H1 (cell line): ENCODE data around the gene ASAP3. TPM values are rescaled to one million over a fixed set of nuclear protein-coding genes. Genes with fewer than 3 reads are reported as not detected.

Source experiments
- CTCF ChIA-PET: fragments of 300-600 bp; sonication (Branson Sonifier 250); formaldehyde crosslinking; loops from one replicate; lab custom pipeline; 2021; ENCODE audit not compliant: partially characterized antibody; lab: Charles Lee
- POLR2A ChIA-PET: fragments of 300-600 bp; sonication (Branson Sonifier 250); formaldehyde crosslinking; loops from one replicate; lab custom pipeline; 2021; ENCODE audit warnings: inconsistent platforms; ENCODE audit not compliant: partially characterized antibody; lab: Charles Lee
- DNase-seq, 2 experiments: peaks; one replicate each; pipeline versions ENCODE4 v3.0.0 to v3.0.0-alpha.2; 2010 to 2022; ENCODE audit warnings: low spot score in 2 of 2, low read depth in 1 of 2, mixed read lengths in 1 of 2
- FAIRE-seq: peaks from 2 replicates; lab custom pipeline; 2011; peaks lifted over from hg19 to GRCh38; lab: Jason Lieb, UNC
- H2AFZ ChIP-seq: 2 replicates; pipeline ENCODE4 v1.8.1; 2012; ENCODE audit warnings: low read length, inconsistent platforms
- H2AK5ac ChIP-seq: 2 replicates; pipeline ENCODE4 v1.6.1; 2013; ENCODE audit warnings: low read depth, low read length
- H2BK120ac ChIP-seq: replicated peaks from 2 replicates; pipeline ENCODE3; 2013; ENCODE audit warnings: low read depth, low read length, inconsistent platforms
- H2BK12ac ChIP-seq: 2 replicates; pipeline ENCODE4 v1.6.1; 2013; ENCODE audit warnings: low read depth, low read length
- H2BK15ac ChIP-seq: 2 replicates; pipeline ENCODE4 v1.6.1; 2013; ENCODE audit warnings: low read length
- H2BK20ac ChIP-seq: 2 replicates; pipeline ENCODE4 v1.6.1; 2013; ENCODE audit warnings: low read length
- H2BK5ac ChIP-seq: 2 replicates; pipeline ENCODE4 v1.6.1; 2013; ENCODE audit warnings: low read depth, low read length
- H3K14ac ChIP-seq: 2 replicates; pipeline ENCODE4 v1.6.1; 2013; ENCODE audit warnings: inconsistent platforms; ENCODE audit not compliant: insufficient read length
- H3K18ac ChIP-seq: 2 replicates; pipeline ENCODE4 v1.6.1; 2013; ENCODE audit warnings: low read length; ENCODE audit errors: extremely low read depth
- H3K23ac ChIP-seq: 2 replicates; pipeline ENCODE4 v1.6.1; 2013; ENCODE audit warnings: inconsistent platforms; ENCODE audit not compliant: insufficient read length
- H3K23me2 ChIP-seq: 2 replicates; pipeline ENCODE4 v1.6.1; 2013; ENCODE audit warnings: low read depth, low read length
- H3K27ac ChIP-seq: 2 replicates; pipeline ENCODE4 v1.6.1; 2011; ENCODE audit warnings: low read depth, low read length, inconsistent platforms
- H3K27me3 ChIP-seq, 4 experiments: replicated peaks in 1 of 4; 1 replicate in 1 of 4; 2 replicates in 3 of 4; pipeline versions ENCODE4 v1.6.1 to v1.8.1; 2011 to 2013; ENCODE audit warnings: low read length in 3 of 4, mild to moderate bottlenecking in 3 of 4, inconsistent platforms in 2 of 4, mixed read lengths in 2 of 4, moderate library complexity in 1 of 4; ENCODE audit not compliant: control insufficient read depth in 3 of 4, insufficient read depth in 3 of 4; ENCODE audit errors: extremely low read depth in 1 of 4
- H3K36me3 ChIP-seq, 4 experiments: 2 replicates each; pipeline versions ENCODE4 v1.6.1 to v1.8.1; 2011 to 2013; ENCODE audit warnings: mild to moderate bottlenecking in 4 of 4, low read length in 3 of 4, moderate library complexity in 2 of 4, control low read depth in 1 of 4, inconsistent platforms in 1 of 4; ENCODE audit not compliant: insufficient read depth in 4 of 4, control insufficient read depth in 2 of 4
- H3K4ac ChIP-seq: replicated peaks from 2 replicates; pipeline ENCODE3; 2013; ENCODE audit warnings: low read length, low read depth, mixed read lengths, inconsistent platforms; ENCODE audit not compliant: insufficient read length
- H3K4me1 ChIP-seq, 4 experiments: replicated peaks in 1 of 4; 1 replicate in 1 of 4; 2 replicates in 3 of 4; pipeline versions ENCODE4 v1.6.1 to v1.8.1; 2011 to 2013; ENCODE audit warnings: low read length in 3 of 4, inconsistent platforms in 2 of 4, mixed read lengths in 1 of 4; ENCODE audit not compliant: insufficient read depth in 4 of 4, control insufficient read depth in 3 of 4
- H3K4me2 ChIP-seq, 2 experiments: 2 replicates each; pipeline versions ENCODE4 v1.6.1 to v1.8.1; 2011 to 2013; ENCODE audit warnings: low read depth in 2 of 2, low read length in 2 of 2, control low read depth in 1 of 2, inconsistent platforms in 1 of 2, mild to moderate bottlenecking in 1 of 2; ENCODE audit not compliant: insufficient read depth in 1 of 2
- H3K4me3 ChIP-seq, 4 experiments: fragments of 200-600, 300-600 bp in 1 of 4; sonication (generic), shearing (Covaris generic), sonication (Bioruptor Twin) in 1 of 4; 2 replicates each; pipeline versions ENCODE4 v1.5.1 to v1.8.1; 2011 to 2016; ENCODE audit warnings: low read length in 4 of 4, low read depth in 3 of 4, control low read depth in 2 of 4, inconsistent platforms in 2 of 4, mild to moderate bottlenecking in 2 of 4, mixed read lengths in 1 of 4, moderate library complexity in 1 of 4; ENCODE audit not compliant: insufficient read depth in 2 of 4; ENCODE audit errors: extremely low read depth in 1 of 4
- H3K56ac ChIP-seq: replicated peaks from 2 replicates; pipeline ENCODE3; 2013; ENCODE audit warnings: low read depth, mild to moderate bottlenecking, mixed read lengths, low read length, inconsistent platforms; ENCODE audit not compliant: insufficient read length
- H3K79me1 ChIP-seq: 2 replicates; pipeline ENCODE4 v1.6.1; 2013; ENCODE audit warnings: low read depth, low read length, control low read depth
- H3K79me2 ChIP-seq, 2 experiments: 2 replicates each; pipeline versions ENCODE4 v1.6.1 to v1.8.1; 2012 to 2013; ENCODE audit warnings: low read length in 2 of 2, mild to moderate bottlenecking in 2 of 2, inconsistent platforms in 1 of 2; ENCODE audit not compliant: insufficient read depth in 2 of 2, control insufficient read depth in 1 of 2
- H3K9ac ChIP-seq, 4 experiments: replicated peaks in 1 of 4; 1 replicate in 1 of 4; 2 replicates in 3 of 4; pipeline versions ENCODE4 v1.6.1 to v1.8.1; 2011 to 2013; ENCODE audit warnings: low read depth in 3 of 4, low read length in 3 of 4, control low read depth in 2 of 4, mild to moderate bottlenecking in 2 of 4, moderate library complexity in 2 of 4, inconsistent platforms in 1 of 4; ENCODE audit errors: extremely low read depth in 1 of 4
- H3K9me3 ChIP-seq, 2 experiments: 2 replicates each; pipeline versions ENCODE4 v1.6.1 to v1.8.1; 2012 to 2013; ENCODE audit warnings: mild to moderate bottlenecking in 2 of 2, moderate library complexity in 2 of 2, control low read depth in 1 of 2, inconsistent platforms in 1 of 2, low read depth in 1 of 2, low read length in 1 of 2, mixed read lengths in 1 of 2; ENCODE audit not compliant: insufficient read depth in 2 of 2
- H4K20me1 ChIP-seq, 2 experiments: replicated peaks in 1 of 2; 2 replicates each; pipeline versions ENCODE3 to v1.8.1; 2011 to 2013; ENCODE audit warnings: inconsistent platforms in 2 of 2, low read length in 2 of 2, mild to moderate bottlenecking in 1 of 2; ENCODE audit not compliant: insufficient read depth in 2 of 2, control insufficient read depth in 1 of 2
- H4K5ac ChIP-seq: 2 replicates; pipeline ENCODE4 v1.6.1; 2013; ENCODE audit warnings: low read length, low read depth, mixed read lengths, inconsistent platforms; ENCODE audit not compliant: insufficient read length
- H4K8ac ChIP-seq: 2 replicates; pipeline ENCODE4 v1.8.0; 2013; ENCODE audit warnings: mild to moderate bottlenecking, moderate library complexity, low read length, inconsistent platforms; ENCODE audit not compliant: insufficient read depth; ENCODE audit errors: extremely low read depth
- H4K91ac ChIP-seq: replicated peaks from 2 replicates; pipeline ENCODE3; 2013; ENCODE audit warnings: low read length, mixed read lengths, inconsistent platforms; ENCODE audit not compliant: insufficient read length
- CHD1 ChIP-seq: IDR thresholded peaks from 2 replicates; pipeline ENCODE4 v1.6.1; 2012; ENCODE audit warnings: low read depth, low read length, improper control_type of control experiment
- CREB1 ChIP-seq: IDR thresholded peaks from 2 replicates; pipeline ENCODE4 v1.6.1; 2012; ENCODE audit warnings: inconsistent platforms
- EGR1 ChIP-seq: IDR thresholded peaks from 2 replicates; pipeline ENCODE4 v1.6.1; 2011; ENCODE audit warnings: low read depth, low read length, borderline replicate concordance
- EZH2 ChIP-seq: fragments of 200-600 bp; sonication (generic); IDR thresholded peaks from 2 replicates; pipeline ENCODE4 v1.7.1; 2012; ENCODE audit warnings: low read depth, mild to moderate bottlenecking, moderate library complexity, low read length, inconsistent platforms; ENCODE audit not compliant: severe bottlenecking
- POLR2A ChIP-seq, 2 experiments: IDR thresholded peaks; 1 replicate in 1 of 2; 2 replicates in 1 of 2; pipeline ENCODE4 v1.6.1; 2011; ENCODE audit warnings: low read depth in 2 of 2, low read length in 2 of 2, mild to moderate bottlenecking in 2 of 2; ENCODE audit errors: control extremely low read depth in 1 of 2
- RAD21 ChIP-seq, 2 experiments: IDR thresholded peaks in 1 of 2; conservative IDR thresholded peaks in 1 of 2; 2 replicates each; pipeline ENCODE4 v1.6.1; 2011; ENCODE audit warnings: low read depth in 2 of 2, low read length in 2 of 2, improper control_type of control experiment in 1 of 2, inconsistent platforms in 1 of 2, mild to moderate bottlenecking in 1 of 2, moderate library complexity in 1 of 2
- RFX5 ChIP-seq: IDR thresholded peaks from 2 replicates; pipeline ENCODE4 v1.6.1; 2011; ENCODE audit warnings: low read depth, low read length, improper control_type of control experiment, borderline replicate concordance
- RXRA ChIP-seq: IDR thresholded peaks from 2 replicates; pipeline ENCODE4 v1.6.1; 2011; ENCODE audit warnings: low read depth, mild to moderate bottlenecking, low read length, moderate library complexity; ENCODE audit not compliant: insufficient read depth
- SIRT6 ChIP-seq: IDR thresholded peaks from one replicate; pipeline ENCODE4 v1.7.1; 2012; ENCODE audit warnings: low read length, inconsistent platforms
- SUZ12 ChIP-seq: fragments of 200-600 bp; sonication (generic); IDR thresholded peaks from 2 replicates; pipeline ENCODE4 v1.6.1; 2012; ENCODE audit warnings: mild to moderate bottlenecking, inconsistent platforms, low read length, moderate library complexity, mixed read lengths
- TAF1 ChIP-seq: IDR thresholded peaks from 2 replicates; pipeline ENCODE4 v1.6.1; 2011; ENCODE audit warnings: mild to moderate bottlenecking, low read depth, low read length
- USF2 ChIP-seq: IDR thresholded peaks from 2 replicates; pipeline ENCODE4 v1.6.1; 2011; ENCODE audit warnings: low read length, improper control_type of control experiment
- YY1 ChIP-seq: IDR thresholded peaks from 2 replicates; pipeline ENCODE4 v1.6.1; 2011; ENCODE audit warnings: low read depth, mild to moderate bottlenecking, low read length
- WGBS, 2 experiments: shearing (Covaris generic) in 1 of 2; methylation state at CpG; one replicate each; pipeline versions ENCODE4 v1.1.6 to v1.1.7; 2013 to 2015; ENCODE audit warnings: low lambda C conversion rate in 2 of 2, mixed read lengths in 2 of 2, inconsistent platforms in 1 of 2, low coverage in 1 of 2, missing lambda C conversion rate in 1 of 2; ENCODE audit not compliant: insufficient replicate concordance in 2 of 2, insufficient coverage in 1 of 2, insufficient read length in 1 of 2; ENCODE audit errors: extremely low coverage in 1 of 2, missing lambda C conversion rate in 1 of 2; 5-methylcytosine and 5-hydroxymethylcytosine counted together
- polyA plus RNA-seq, 7 experiments: library from polyadenylated mRNA; depleted of rRNA in 3 of 7; stranded (reverse) in 5 of 7; unstranded in 2 of 7; fragments of >200 nt in 5 of 7; fragments of 200-250 nt in 2 of 7; gene quantifications; 1 replicate in 5 of 7; 2 replicates in 1 of 7; 4 replicates in 1 of 7; pipeline versions ENCODE4 v1.2.1 to v1.2.3, GENCODE V29; 2011 to 2013; ENCODE audit warnings: missing spikeins in 2 of 7, mixed read lengths in 2 of 7
- total RNA-seq: library from RNA; stranded (reverse); fragmentation: NEBNext Ultra II Directional; extraction: Animal tissue kit (Norgen Biotek cat#: 25700); gene quantifications from 2 replicates; pipeline ENCODE4 v1.2.1, GENCODE V29; 2021

The ASAP3 gene
- total and polyA plus RNA-seq, 2 of the 8 experiments (the other 6 are each of a cell fraction or from before 2014, with no cell fraction given): 53.1 to 58.0 TPM

- Histone ChIP-seq H3K27me3 (no peaks in the 10 kb centered on the region), H4K20me1 (peaks cover 10 to 12% of the 10 kb centered on the region in 2 experiments), H4K8ac (no peak overlapping the region), H3K79me1 (peaks cover 6% of the 10 kb centered on the region; the same call in 1 of the 2 replicates), H2AK5ac (no peak overlapping the region), H3K36me3 (no peaks in the 10 kb centered on the region), H2AFZ (no peak overlapping the region), H3K18ac (no peak overlapping the region), H3K27ac (no peak overlapping the region), H3K4me2 (no peak overlapping the region), H3K14ac (no peak overlapping the region), H2BK120ac (no peak overlapping the region), H3K4me1 (no peaks in the 10 kb centered on the region), H2BK12ac (no peak overlapping the region), H4K91ac (no peak overlapping the region), H3K9me3 (0 out of 4 replicates have a peak, but pooled peaks cover 0 to 2% of the 10 kb centered on the region in 2 experiments), H4K5ac (no peak overlapping the region), H2BK15ac (no peak overlapping the region), H3K4ac (no peak overlapping the region), H3K56ac (no peak overlapping the region), H3K23me2 (no peaks in the 10 kb centered on the region), H3K9ac (no peak overlapping the region), H2BK20ac (no peak overlapping the region), H3K23ac (no peak overlapping the region), H2BK5ac (no peak overlapping the region), H3K79me2 (peaks cover 0 to 7% of the 10 kb centered on the region in 2 experiments; a peak in 2 of 4 replicates), H3K4me3 (no peak overlapping the region)
- TF ChIP-seq EZH2 (no peak), SIRT6 (no peak), RAD21 (IDR thresholded peaks at IDR 0.05 in 1 of 2, conservative IDR thresholded peaks at IDR 0.05 in 1 of 2; ENCODE audit: low read depth in 2 of 2, low read length in 2 of 2) (no peak), RFX5 (no peak), YY1 (no peak), POLR2A (IDR thresholded peaks at IDR 0.05; ENCODE audit: control extremely low read depth in 1 of 2, low read depth in 2 of 2, low read length in 2 of 2) (no peak), SUZ12 (no peak), TAF1 (no peak), CHD1 (no peak), USF2 (no peak), CREB1 (no peak), RXRA (no peak), EGR1 (no peak)
- 80% methylated on average over 3 of the region's 3 CpGs; no CpG with 5 or more reads in 1 of the 2 experiments for WGBS, 2 experiments
- DNase-seq (no peak), FAIRE-seq (no peak)
- ChIA-PET CTCF (no interaction called here), POLR2A (no interaction called here)
These were observed 20.7 kb downstream of the ASAP3 start for GRCh38 chr1:23463286-23463685.
